HuH-7.5 (cell line): Measurements from ENCODE around the gene BRD1.
A peak's percentile ranks its signal among the peaks of the same experiment; 100 is the strongest.

ENCODE experiments used
- DNase-seq: peaks from one replicate; pipeline ENCODE4 v3.0.0; 2011; ENCODE audit warnings: low spot score

BRD1 gene

DNA sequence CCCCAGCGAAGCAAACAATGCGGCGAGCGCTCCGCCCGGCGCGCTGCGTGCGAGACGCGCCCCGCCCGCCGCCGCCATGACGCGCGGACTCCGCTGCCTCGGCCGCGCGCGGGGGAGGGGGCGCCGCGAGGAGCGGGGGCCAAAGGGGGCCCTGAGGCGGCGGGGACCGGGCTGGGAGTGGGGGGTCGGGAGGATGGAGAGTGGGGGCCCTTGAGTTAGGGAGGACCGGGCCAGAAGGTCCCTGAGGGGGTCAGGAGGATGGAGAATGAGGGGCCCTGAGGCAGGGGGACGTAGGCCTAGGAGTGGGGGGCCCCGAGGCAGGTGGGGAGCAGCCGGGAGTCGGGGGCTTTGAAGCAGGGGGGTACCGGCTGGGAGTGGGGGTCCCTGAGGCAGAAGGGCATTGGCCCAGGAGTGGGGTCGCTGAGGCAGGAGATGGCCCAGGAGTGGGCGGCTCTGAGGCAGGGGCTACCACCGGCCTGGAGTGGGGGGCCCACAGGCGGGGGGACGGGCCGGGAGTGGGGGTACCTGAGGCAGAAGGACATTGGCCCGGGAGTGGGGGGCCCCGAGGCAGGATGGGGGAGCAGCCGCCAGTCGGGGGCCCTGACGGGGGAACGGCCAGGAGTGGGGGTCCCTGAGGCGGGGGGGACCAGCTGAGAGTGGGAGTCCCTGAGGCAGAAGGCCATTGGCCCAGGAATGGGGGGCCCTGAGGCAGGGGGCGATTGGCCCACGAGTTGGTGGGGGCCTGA, at the start of gene BRD1:
Gene BRD1, minus strand, starts transcription at position 21 of the 746 bp plus-strand sequence. CDS start 3,556 bp downstream, outside the sequence.
- DNase-seq: peak; percentile 71

- DNase-seq: no peak
Measured at GRCh38 chr22:49873228-49873940, 45.7 kb upstream of the BRD1 start.

GRCh38 chr22:49872347-49872746, 44.7 kb upstream of the BRD1 start:
- DNase-seq: no peak

GRCh38 chr22:49871482-49871881, 43.8 kb upstream of the BRD1 start:
- DNase-seq: no peak

GRCh38 chr22:49869845-49870712, 42.4 kb upstream of the BRD1 start:
- no peak for DNase-seq

- no peak for DNase-seq
Measured at GRCh38 chr22:49869086-49869830, 41.6 kb upstream of the BRD1 start.

- DNase-seq: no peak
Measured at GRCh38 chr22:49867303-49868265, 39.9 kb upstream of the BRD1 start.

DNA sequence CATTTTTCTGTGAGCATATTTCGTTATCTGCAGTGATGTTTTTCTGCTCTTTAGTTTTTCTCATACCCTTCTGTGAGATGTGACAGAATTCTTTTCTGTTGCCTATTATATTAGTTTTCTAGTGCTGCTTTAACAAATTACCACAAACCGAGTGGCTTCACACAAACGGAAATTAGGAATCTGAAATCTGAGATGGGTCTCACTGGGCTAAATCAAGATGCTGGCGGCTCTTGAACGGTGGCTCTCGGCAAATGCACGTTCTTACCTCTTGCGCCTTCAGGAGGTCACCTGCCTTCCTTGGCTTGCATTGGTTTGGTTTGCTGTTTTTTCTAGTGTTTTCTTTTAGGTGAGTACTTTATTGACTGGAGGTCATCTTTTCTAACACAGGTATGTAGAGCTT, 39.0 kb upstream of the BRD1 start:
- no peak for DNase-seq

- DNase-seq: no peak
Measured at GRCh38 chr22:49866134-49866533, 38.5 kb upstream of the BRD1 start.

DNA sequence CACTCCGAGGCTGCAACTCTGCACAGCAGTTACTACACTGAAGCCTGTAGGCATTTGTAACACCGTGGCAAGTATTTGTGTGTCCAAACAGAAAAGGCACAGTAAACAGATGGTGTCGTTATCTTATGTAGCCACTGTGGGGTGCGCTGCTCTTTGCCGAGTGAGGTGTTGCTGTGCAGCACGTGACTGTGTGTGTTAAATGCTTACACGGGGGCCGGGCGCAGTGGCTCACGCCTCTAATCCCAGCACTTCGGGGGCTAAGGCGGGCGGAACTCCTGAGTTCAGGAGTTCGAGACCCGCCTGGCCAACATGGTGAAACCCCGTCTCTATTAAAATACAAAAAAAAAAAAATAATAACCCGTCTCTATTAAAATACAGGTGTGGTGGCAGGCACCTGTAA, 37.5 kb upstream of the BRD1 start:
- no peak for DNase-seq

GRCh38 chr22:49863931-49864330, 36.3 kb upstream of the BRD1 start:
- no peak for DNase-seq

DNA sequence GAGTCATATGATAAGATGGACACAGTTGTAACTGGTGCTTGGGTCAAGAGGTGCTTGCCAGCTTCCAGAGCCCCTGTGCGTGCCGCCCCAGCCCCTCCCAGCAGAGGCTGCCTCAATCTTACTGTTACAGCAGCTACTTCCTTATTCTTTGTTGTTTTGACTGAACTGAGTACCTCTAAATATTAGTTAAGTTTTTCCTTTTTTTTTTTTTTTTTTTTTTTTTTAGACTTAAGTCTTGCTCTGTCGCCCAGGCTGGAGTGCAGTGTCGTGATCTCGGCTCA, 34.8 kb upstream of the BRD1 start:
- DNase-seq: no peak

DNA sequence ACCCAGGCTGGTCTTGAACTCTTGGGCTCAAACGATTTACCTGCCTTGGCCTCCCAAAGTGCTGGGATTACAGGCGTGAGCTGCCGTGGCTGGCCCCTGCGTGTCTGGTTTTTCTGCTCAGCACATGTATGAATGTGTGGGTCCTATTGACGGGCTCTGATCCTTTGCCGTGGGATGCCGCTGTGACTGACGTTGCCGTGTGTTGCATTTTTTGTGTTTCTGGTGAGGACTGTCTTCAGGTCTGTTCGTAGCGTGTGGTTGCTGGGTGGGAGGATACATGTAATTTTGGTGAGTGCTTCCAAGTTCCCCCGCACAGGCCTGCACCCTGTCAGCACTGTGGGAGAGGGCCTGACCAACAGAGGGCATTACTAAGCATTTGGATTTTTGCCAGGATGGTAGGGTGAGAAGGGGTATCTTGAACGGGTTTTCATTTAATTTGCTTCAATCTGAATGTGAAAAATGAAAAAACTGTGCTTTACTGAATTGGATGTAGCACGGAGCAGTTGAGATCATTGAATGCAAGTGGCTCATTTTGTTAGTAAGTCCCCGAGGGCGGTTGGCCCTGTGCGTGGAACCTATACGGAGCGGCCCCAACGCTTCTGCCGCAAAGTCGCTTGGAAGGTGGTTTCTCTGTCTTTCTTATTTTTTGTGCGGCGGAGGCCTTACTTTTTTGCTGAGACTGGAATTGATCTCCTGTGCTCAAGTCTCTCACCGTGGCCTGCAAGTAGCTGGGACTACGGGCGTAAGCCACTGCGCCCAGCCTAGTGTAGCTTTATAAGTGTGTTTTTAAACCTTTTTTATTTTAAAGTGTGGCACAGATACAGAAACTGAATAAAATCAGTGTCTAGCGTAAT, 34.2 kb upstream of the BRD1 start:
- DNase-seq: no peak

GRCh38 chr22:49858827-49859226, 31.2 kb upstream of the BRD1 start:
- no peak for DNase-seq

DNA sequence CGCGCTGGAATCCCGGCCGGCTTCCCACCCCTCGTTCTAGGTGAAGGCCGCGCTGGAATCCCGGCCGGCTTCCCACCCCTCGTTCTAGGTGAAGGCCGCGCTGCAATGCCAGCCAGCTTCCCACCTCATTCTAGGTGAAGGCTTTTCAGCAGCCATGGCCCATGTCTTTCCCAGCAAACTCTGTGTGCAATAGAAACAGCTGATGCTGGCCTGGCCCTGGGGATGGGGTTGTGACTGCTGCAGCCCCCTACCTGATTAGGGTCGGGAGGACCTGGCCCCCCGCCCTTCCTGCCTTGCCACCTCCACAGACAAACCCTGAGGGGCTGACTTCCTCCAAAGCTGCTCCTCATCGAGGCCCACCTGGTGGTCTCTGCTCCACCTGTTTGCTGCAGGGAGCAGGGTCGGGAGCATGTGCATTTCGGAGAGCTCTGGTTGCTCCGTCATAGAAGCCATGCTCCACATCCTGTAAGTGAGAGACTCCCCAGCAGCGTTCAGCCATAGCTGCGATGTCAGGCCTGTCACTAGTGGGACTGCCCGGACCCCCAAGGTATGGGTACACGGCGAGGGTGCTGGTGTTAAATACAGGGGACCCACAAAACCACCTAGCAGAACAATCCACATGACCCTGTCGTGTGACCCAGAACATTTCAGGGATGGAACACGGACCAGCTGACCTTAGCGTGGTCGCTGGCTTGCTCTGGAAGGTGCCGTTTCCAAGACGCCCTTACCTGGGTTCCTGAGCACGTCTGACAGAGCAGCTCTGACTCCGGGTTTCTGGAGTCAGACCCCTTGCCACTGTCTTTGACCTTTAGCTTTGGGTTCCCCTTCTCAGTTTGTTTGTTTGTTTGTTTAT, 29.3 kb upstream of the BRD1 start:
- no peak for DNase-seq

GRCh38 chr22:49856343-49856742, 28.7 kb upstream of the BRD1 start:
- DNase-seq: no peak

- DNase-seq: no peak
Measured at GRCh38 chr22:49855251-49855911, 27.7 kb upstream of the BRD1 start.
